Measurements from ENCODE around the gene ACACB.
"Not testable (repeated sequence)": the region's sequence is repeated elsewhere in the genome, so short reads cannot be mapped to it uniquely, and the experiment has no call there.

ACACB gene

GRCh38 chr12:109170324-109170723, 53.9 kb downstream of the ACACB start:
- no peak for DNase-seq (ENCODE audit: extremely low read depth in 1 of 2, low read depth in 1 of 2)

- not testable (repeated sequence) for DNase-seq (ENCODE audit: extremely low read depth in 1 of 2, low read depth in 1 of 2)
Observed at GRCh38 chr12:109172787-109173186, 56.4 kb downstream of the ACACB start.

- no peak for DNase-seq (ENCODE audit: extremely low read depth in 1 of 2, low read depth in 1 of 2)
Observed at GRCh38 chr12:109173443-109174240, 57.3 kb downstream of the ACACB start.

GRCh38 chr12:109174468-109174867, 58.1 kb downstream of the ACACB start:
- DNase-seq (ENCODE audit: extremely low read depth in 1 of 2, low read depth in 1 of 2): no peak

GRCh38 chr12:109178532-109178931, 62.1 kb downstream of the ACACB start:
- no peak for DNase-seq (ENCODE audit: extremely low read depth in 1 of 2, low read depth in 1 of 2)

GRCh38 chr12:109179927-109180326, 63.5 kb downstream of the ACACB start:
- DNase-seq (ENCODE audit: extremely low read depth in 1 of 2, low read depth in 1 of 2): no peak

- DNase-seq (ENCODE audit: extremely low read depth in 1 of 2, low read depth in 1 of 2): no peak
Observed at GRCh38 chr12:109182041-109182839, 65.9 kb downstream of the ACACB start.

- no peak for DNase-seq (ENCODE audit: extremely low read depth in 1 of 2, low read depth in 1 of 2)
Observed at GRCh38 chr12:109185441-109185840, 69.1 kb downstream of the ACACB start.

GRCh38 chr12:109186993-109187653, 70.7 kb downstream of the ACACB start:
- no peak for DNase-seq (ENCODE audit: extremely low read depth in 1 of 2, low read depth in 1 of 2)

- DNase-seq (ENCODE audit: extremely low read depth in 1 of 2, low read depth in 1 of 2): no peak
Observed at GRCh38 chr12:109188108-109188712, 71.8 kb downstream of the ACACB start.

- DNase-seq (ENCODE audit: extremely low read depth in 1 of 2, low read depth in 1 of 2): no peak
Observed at GRCh38 chr12:109189291-109189690, 72.9 kb downstream of the ACACB start.

- no peak for DNase-seq (ENCODE audit: extremely low read depth in 1 of 2, low read depth in 1 of 2)
Observed at GRCh38 chr12:109191621-109192250, 75.3 kb downstream of the ACACB start.

GRCh38 chr12:109192358-109192757, 76.0 kb downstream of the ACACB start:
- DNase-seq (ENCODE audit: extremely low read depth in 1 of 2, low read depth in 1 of 2): no peak

GRCh38 chr12:109193896-109194295, 77.5 kb downstream of the ACACB start:
- DNase-seq (ENCODE audit: extremely low read depth in 1 of 2, low read depth in 1 of 2): no peak

- DNase-seq (ENCODE audit: extremely low read depth in 1 of 2, low read depth in 1 of 2): no peak
Observed at GRCh38 chr12:109196332-109196731, 79.9 kb downstream of the ACACB start.

GRCh38 chr12:109197327-109197726, 80.9 kb downstream of the ACACB start:
- DNase-seq (ENCODE audit: extremely low read depth in 1 of 2, low read depth in 1 of 2): no peak

- DNase-seq (ENCODE audit: extremely low read depth in 1 of 2, low read depth in 1 of 2): no peak
Observed at GRCh38 chr12:109199324-109199723, 82.9 kb downstream of the ACACB start.

GRCh38 chr12:109200825-109201495, 84.6 kb downstream of the ACACB start:
- no peak for DNase-seq (ENCODE audit: extremely low read depth in 1 of 2, low read depth in 1 of 2)

- DNase-seq (ENCODE audit: extremely low read depth in 1 of 2, low read depth in 1 of 2): no peak
Observed at GRCh38 chr12:109201496-109201885, 85.1 kb downstream of the ACACB start.

GRCh38 chr12:109202770-109203169, 86.4 kb downstream of the ACACB start:
- no peak for DNase-seq (ENCODE audit: extremely low read depth in 1 of 2, low read depth in 1 of 2)

All from stimulated activated CD8-positive, alpha-beta memory T cell treated with anti-CD3 and anti-CD28 coated beads, Interleukin-7, amount 100 ng/mL, for 48 hours (primary cell).